SK-N-MC (cell line): ENCODE data around the gene RBBP5.

ENCODE experiments used
- EZH2 ChIP-seq: fragments of 200-600 bp; sonication (generic); IDR thresholded peaks from one replicate; pipeline ENCODE4 v1.6.1; 2017; ENCODE audit warnings: antibody characterized with exemption
- POLR2AphosphoS5 ChIP-seq: IDR thresholded peaks from 2 replicates; pipeline ENCODE4 v1.6.1; 2012; ENCODE audit warnings: mild to moderate bottlenecking, low read depth, low read length, borderline replicate concordance

- TF ChIP-seq EZH2 = no peak
- TF ChIP-seq POLR2AphosphoS5 = no peak
Measured at GRCh38 chr1:205071028-205071409, 50.8 kb downstream of the RBBP5 start.
